CD4-positive, CD25-positive, alpha-beta regulatory T cell (primary cell): ENCODE data around the gene OR2G2. TPM values are rescaled to one million over a fixed set of nuclear protein-coding genes. Genes with fewer than 3 reads are reported as not detected.

ENCODE experiments used
- ATAC-seq, 2 donors: fragments of 150-1000 bp; cut with Tn5 transposase; one replicate each; pipeline ENCODE4 v1.10.0; 2021; ENCODE audit warnings: low read depth in 2 of 2, moderate number of reproducible peaks in 2 of 2, moderate library complexity in 1 of 2
- DNase-seq, 3 donors: peaks; one replicate each; pipeline versions ENCODE4 v3.0.0 to v3.0.0-alpha.2; 2012 to 2022; ENCODE audit warnings: mixed read lengths in 1 of 3
- H3K27ac ChIP-seq: one replicate; pipeline ENCODE4 v1.7.0; 2013; ENCODE audit warnings: mild to moderate bottlenecking, low read length; ENCODE audit not compliant: insufficient read depth, poor library complexity, severe bottlenecking
- H3K27me3 ChIP-seq: one replicate; pipeline ENCODE4 v1.7.0; 2013; ENCODE audit warnings: low read length; ENCODE audit not compliant: control insufficient read depth, insufficient read depth
- H3K36me3 ChIP-seq: one replicate; pipeline ENCODE4 v1.7.0; 2013; ENCODE audit warnings: mild to moderate bottlenecking, low read length, moderate library complexity; ENCODE audit not compliant: control insufficient read depth, insufficient read depth
- H3K4me1 ChIP-seq: 2 replicates; pipeline ENCODE4 v1.7.0; 2013; ENCODE audit warnings: mild to moderate bottlenecking, low read length; ENCODE audit not compliant: insufficient read depth, control insufficient read depth, poor library complexity, severe bottlenecking
- H3K4me3 ChIP-seq: one replicate; pipeline ENCODE4 v1.7.0; 2013; ENCODE audit warnings: low read depth, mild to moderate bottlenecking, low read length, moderate library complexity
- H3K9me3 ChIP-seq, 2 experiments: 1 replicate in 1 of 2; 2 replicates in 1 of 2; pipeline ENCODE4 v1.7.0; 2013; ENCODE audit warnings: low read length in 2 of 2, mild to moderate bottlenecking in 1 of 2, moderate library complexity in 1 of 2; ENCODE audit not compliant: control insufficient read depth in 2 of 2
- H3K27ac Mint-ChIP-seq, 3 donors: one replicate each; pipeline ENCODE4 v1.8.0; 2020 to 2022; ENCODE audit warnings: mild to moderate bottlenecking in 3 of 3, mixed read lengths in 3 of 3, moderate library complexity in 2 of 3
- H3K27me3 Mint-ChIP-seq: one replicate; pipeline ENCODE4 v1.8.0; 2022; ENCODE audit warnings: mild to moderate bottlenecking, mixed read lengths
- H3K36me3 Mint-ChIP-seq: one replicate; pipeline ENCODE4 v1.8.0; 2020; ENCODE audit warnings: mixed read lengths
- H3K4me1 Mint-ChIP-seq, 4 donors: one replicate each; pipeline ENCODE4 v1.8.0; 2020 to 2022; ENCODE audit warnings: mixed read lengths in 4 of 4, mild to moderate bottlenecking in 1 of 4
- H3K4me3 Mint-ChIP-seq, 4 donors: one replicate each; pipeline ENCODE4 v1.8.0; 2020 to 2022; ENCODE audit warnings: mild to moderate bottlenecking in 4 of 4, mixed read lengths in 4 of 4, moderate library complexity in 3 of 4
- H3K9me3 Mint-ChIP-seq, 7 donors: one replicate each; pipeline ENCODE4 v1.8.0; 2020 to 2022; ENCODE audit warnings: mixed read lengths in 7 of 7, mild to moderate bottlenecking in 3 of 7, moderate library complexity in 2 of 7
- polyA plus RNA-seq, 4 donors: library from polyadenylated mRNA; unstranded; fragments of 300-500 nt; fragmentation: Illumina TruSeq; gene quantifications; one replicate each; pipeline ENCODE4 v1.2.3, GENCODE V29; 2021
- total RNA-seq: library from RNA; stranded (reverse); gene quantifications from one replicate; pipeline ENCODE4 v1.2.3, GENCODE V29; 2022

OR2G2 gene
- total RNA-seq = not detected
- polyA plus RNA-seq = not detected

GRCh38 chr1:247588060-247588459 is at the start of gene OR2G2:
OR2G2 (plus strand) TSS chr1:247588360; CDS start chr1:247588360, 0 bp downstream.
- no peaks in the 10 kb centered on the region for H3K27me3 ChIP-seq
- DNase-seq = no peak
- Mint-ChIP-seq H3K9me3 (peaks cover 0 to 8% (median 4%) of the 10 kb centered on the region in 7 donors), H3K4me1 (no peaks in the 10 kb centered on the region), H3K4me3 (no peak within 1 kb of the TSS), H3K36me3 (no peaks in the 10 kb centered on the region), H3K27ac (peak within 1 kb of the TSS in 1 of 3 donors; percentile 62), H3K27me3 (no peaks in the 10 kb centered on the region)
- no peaks in the 10 kb centered on the region for H3K4me1 ChIP-seq
- no peak for ATAC-seq
- H3K4me3 ChIP-seq = no peak within 1 kb of the TSS
- H3K36me3 ChIP-seq = no peaks in the 10 kb centered on the region
- H3K27ac ChIP-seq = no peak within 1 kb of the TSS
- H3K9me3 ChIP-seq = no peaks in the 10 kb centered on the region

GRCh38 chr1:247538561-247538960 is 49.6 kb upstream of the OR2G2 start:
- no peak for ATAC-seq

GRCh38 chr1:247539215-247539614 is 48.9 kb upstream of the OR2G2 start:
- H3K27me3 Mint-ChIP-seq = peaks cover 6% of the 10 kb centered on the region
- Histone ChIP-seq H3K36me3 (no peaks in the 10 kb centered on the region), H3K4me1 (no peaks in the 10 kb centered on the region), H3K4me3 (no peak overlapping the region), H3K9me3 (no peaks in the 10 kb centered on the region), H3K27ac (no peak overlapping the region), H3K27me3 (no peaks in the 10 kb centered on the region)
- peaks cover 0 to 2% (median 0%) of the 10 kb centered on the region in 7 donors for H3K9me3 Mint-ChIP-seq
- H3K4me3 Mint-ChIP-seq = no peak overlapping the region
- ATAC-seq (no peak), DNase-seq (no peak)
- no peak overlapping the region for H3K27ac Mint-ChIP-seq
- H3K4me1 Mint-ChIP-seq = no peaks in the 10 kb centered on the region
- no peaks in the 10 kb centered on the region for H3K36me3 Mint-ChIP-seq

More at GRCh38 chr1:247538561-247538960, 49.6 kb upstream of the OR2G2 start:
- Histone ChIP-seq H3K4me3 (no peak overlapping the region), H3K9me3 (no peaks in the 10 kb centered on the region), H3K4me1 (no peaks in the 10 kb centered on the region), H3K27me3 (no peaks in the 10 kb centered on the region), H3K27ac (no peak overlapping the region), H3K36me3 (no peaks in the 10 kb centered on the region)
- Mint-ChIP-seq H3K4me3 (no peak overlapping the region), H3K27ac (no peak overlapping the region), H3K36me3 (no peaks in the 10 kb centered on the region), H3K9me3 (peaks cover 0 to 2% (median 0%) of the 10 kb centered on the region in 7 donors), H3K27me3 (peaks cover 9% of the 10 kb centered on the region), H3K4me1 (no peaks in the 10 kb centered on the region)
- DNase-seq = no peak

- no peaks in the 10 kb centered on the region for H3K9me3 ChIP-seq
- no peak overlapping the region for H3K27ac ChIP-seq
- no peak for ATAC-seq
- H3K4me1 ChIP-seq = no peaks in the 10 kb centered on the region
- H3K4me1 Mint-ChIP-seq = no peaks in the 10 kb centered on the region
- peaks cover 5% of the 10 kb centered on the region for H3K27me3 Mint-ChIP-seq
- peaks cover 0 to 2% (median 0%) of the 10 kb centered on the region in 7 donors for H3K9me3 Mint-ChIP-seq
- no peaks in the 10 kb centered on the region for H3K36me3 ChIP-seq
- no peak overlapping the region for H3K4me3 Mint-ChIP-seq
- no peaks in the 10 kb centered on the region for H3K27me3 ChIP-seq
- no peak overlapping the region for H3K4me3 ChIP-seq
- H3K27ac Mint-ChIP-seq = no peak overlapping the region
- no peaks in the 10 kb centered on the region for H3K36me3 Mint-ChIP-seq
- DNase-seq = no peak
Measured at GRCh38 chr1:247540581-247540980, 47.6 kb upstream of the OR2G2 start.

GRCh38 chr1:247542811-247543210 is 45.3 kb upstream of the OR2G2 start:
- Histone ChIP-seq H3K27ac (no peak overlapping the region), H3K9me3 (no peaks in the 10 kb centered on the region), H3K27me3 (no peaks in the 10 kb centered on the region), H3K36me3 (no peaks in the 10 kb centered on the region), H3K4me3 (no peak overlapping the region), H3K4me1 (no peaks in the 10 kb centered on the region)
- no peaks in the 10 kb centered on the region for H3K36me3 Mint-ChIP-seq
- peaks cover 9% of the 10 kb centered on the region for H3K27me3 Mint-ChIP-seq
- no peak for ATAC-seq
- H3K4me1 Mint-ChIP-seq = no peaks in the 10 kb centered on the region
- peaks cover 0 to 2% (median 0%) of the 10 kb centered on the region in 7 donors for H3K9me3 Mint-ChIP-seq
- H3K4me3 Mint-ChIP-seq = no peak overlapping the region
- no peak for DNase-seq
- H3K27ac Mint-ChIP-seq = no peak overlapping the region

GRCh38 chr1:247548092-247548491 is 40.1 kb upstream of the OR2G2 start:
- peaks cover 10% of the 10 kb centered on the region for H3K27me3 Mint-ChIP-seq
- no peaks in the 10 kb centered on the region for H3K9me3 ChIP-seq
- H3K36me3 ChIP-seq = no peaks in the 10 kb centered on the region
- H3K27me3 ChIP-seq = no peaks in the 10 kb centered on the region
- H3K4me1 Mint-ChIP-seq = peaks cover 0 to 2% (median 0%) of the 10 kb centered on the region in 4 donors
- H3K27ac ChIP-seq = no peak overlapping the region
- no peak overlapping the region for H3K27ac Mint-ChIP-seq
- ATAC-seq = no peak
- H3K36me3 Mint-ChIP-seq = no peaks in the 10 kb centered on the region
- H3K4me3 ChIP-seq = no peak overlapping the region
- DNase-seq = no peak
- no peaks in the 10 kb centered on the region for H3K4me1 ChIP-seq
- peaks cover 0 to 1% (median 0%) of the 10 kb centered on the region in 7 donors for H3K9me3 Mint-ChIP-seq
- H3K4me3 Mint-ChIP-seq = no peak overlapping the region

GRCh38 chr1:247548769-247549182 is 39.4 kb upstream of the OR2G2 start, which contains the start of gene GCSAML:
GCSAML (plus strand) TSS chr1:247549134; CDS start chr1:247549192, 58 bp downstream.
- H3K9me3 ChIP-seq = no peaks in the 10 kb centered on the region
- H3K4me1 ChIP-seq = no peaks in the 10 kb centered on the region
- no peak within 1 kb of the TSS for H3K4me3 ChIP-seq
- Mint-ChIP-seq H3K4me3 (no peak within 1 kb of the TSS), H3K27ac (no peak within 1 kb of the TSS), H3K27me3 (peaks cover 10% of the 10 kb centered on the region), H3K9me3 (peaks cover 0 to 1% (median 0%) of the 10 kb centered on the region in 7 donors), H3K36me3 (no peaks in the 10 kb centered on the region), H3K4me1 (peaks cover 0 to 2% (median 0%) of the 10 kb centered on the region in 4 donors)
- ATAC-seq (no peak), DNase-seq (no peak)
- H3K27me3 ChIP-seq = no peaks in the 10 kb centered on the region
- H3K36me3 ChIP-seq = no peaks in the 10 kb centered on the region
- no peak within 1 kb of the TSS for H3K27ac ChIP-seq

- Mint-ChIP-seq H3K4me3 (no peak overlapping the region), H3K4me1 (peaks cover 0 to 2% (median 0%) of the 10 kb centered on the region in 4 donors), H3K27me3 (peaks cover 10% of the 10 kb centered on the region), H3K9me3 (peaks cover 0 to 2% (median 0%) of the 10 kb centered on the region in 7 donors), H3K36me3 (no peaks in the 10 kb centered on the region), H3K27ac (no peak overlapping the region)
- Histone ChIP-seq H3K27me3 (no peaks in the 10 kb centered on the region), H3K4me3 (no peak overlapping the region), H3K27ac (no peak overlapping the region), H3K36me3 (no peaks in the 10 kb centered on the region), H3K4me1 (no peaks in the 10 kb centered on the region), H3K9me3 (no peaks in the 10 kb centered on the region)
- ATAC-seq = no peak
- DNase-seq = no peak
Measured at GRCh38 chr1:247551721-247552120, 36.4 kb upstream of the OR2G2 start.
